Tibial artery (tissue), 4 donors: ENCODE data around the gene MYO7B.
A peak's percentile ranks its signal among the peaks of the same experiment; 100 is the strongest.

ENCODE experiments used
- DNase-seq, 2 donors: peaks; one replicate each; pipeline ENCODE4 v3.0.0-alpha.2; 2019
- H3K27ac ChIP-seq, 2 donors: fragments of 200-600 bp; sonication (generic) in 1 of 2; 1 replicate in 1 of 2; 2 replicates in 1 of 2; pipeline ENCODE4 v1.5.1; 2018 to 2019; ENCODE audit warnings: mild to moderate bottlenecking in 1 of 2
- H3K27me3 ChIP-seq, 2 donors: fragments of 200-600 bp; sonication (generic) in 1 of 2; one replicate each; pipeline versions ENCODE4 v1.5.1 to v1.6.0; 2016 to 2019
- H3K36me3 ChIP-seq, 3 donors: fragments of 200-600 bp; sonication (generic) in 2 of 3; one replicate each; pipeline ENCODE4 v1.5.1; 2016 to 2019; ENCODE audit warnings: mild to moderate bottlenecking in 2 of 3
- H3K4me1 ChIP-seq, 4 donors: fragments of 200-600 bp; sonication (generic) in 2 of 4; 1 replicate in 3 of 4; 2 replicates in 1 of 4; pipeline ENCODE4 v1.5.1; 2016 to 2019
- H3K4me3 ChIP-seq, 2 donors: fragments of 200-600 bp; sonication (generic) in 1 of 2; 1 replicate in 1 of 2; 2 replicates in 1 of 2; pipeline ENCODE4 v1.5.1; 2018 to 2019; ENCODE audit warnings: mild to moderate bottlenecking in 2 of 2
- H3K9me3 ChIP-seq, 3 donors: fragments of 200-600 bp; sonication (generic) in 1 of 3; one replicate each; pipeline ENCODE4 v1.5.1; 2016 to 2019
- intact Hi-C: fragments of 100-400 bp; cut with DNase I; formaldehyde crosslinking; loops from one replicate; pipeline ENCODE4 v1.15.0; 2023; ENCODE audit warnings: low total_unique reads
- TF ChIP-seq, protein P1 (sequence below), 2 experiments: fragments of 200-600 bp in 1 of 2; fragments of 450-650 bp in 1 of 2; IDR thresholded peaks; one replicate each; pipeline ENCODE4 v1.5.1; 2017 to 2019; ENCODE audit warnings: antibody characterized with exemption in 2 of 2, mild to moderate bottlenecking in 1 of 2, moderate library complexity in 1 of 2

Gene MYO7B

DNA sequence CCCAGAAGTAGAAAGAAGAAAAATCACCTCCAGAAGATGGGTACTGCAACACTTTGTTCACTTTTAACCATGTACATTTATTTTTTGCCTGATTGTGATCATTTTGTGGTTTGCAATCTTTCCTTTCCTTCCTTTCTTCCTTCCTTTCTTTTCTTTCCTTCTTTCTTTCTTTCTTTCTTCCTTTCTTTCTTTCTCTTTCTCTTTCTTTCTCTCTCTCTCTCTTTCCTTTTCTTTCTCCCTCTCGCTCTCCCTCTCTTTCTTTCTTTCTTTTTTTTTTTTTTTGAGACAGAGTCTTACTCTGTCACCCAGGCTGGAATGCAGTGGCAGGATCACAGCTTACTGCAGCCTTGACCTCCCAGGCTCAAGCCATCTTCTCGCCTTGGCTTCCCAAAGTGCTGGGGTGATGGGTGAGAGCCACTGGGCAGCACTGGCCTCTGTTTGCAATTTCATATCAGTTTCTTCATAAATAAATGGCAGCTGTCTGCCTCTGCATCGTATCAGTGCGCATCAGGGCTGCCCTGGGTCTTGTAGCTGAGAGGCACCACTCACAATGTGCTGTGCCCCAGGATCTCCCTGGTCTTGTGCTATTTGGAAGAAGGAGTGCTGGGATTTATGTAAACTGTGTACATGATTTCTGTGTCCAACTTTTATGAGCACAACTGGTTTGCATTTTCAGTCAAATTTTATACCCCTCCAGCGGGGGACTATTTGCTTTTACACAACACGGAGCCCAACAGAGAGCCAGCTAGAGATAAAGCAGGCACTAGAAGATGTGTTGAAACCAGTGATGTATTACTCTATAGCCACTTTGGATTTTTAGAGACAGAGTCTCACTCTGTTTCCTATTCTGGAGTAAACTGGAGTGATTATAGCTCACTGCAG is 146.7 kb downstream of the MYO7B start:
- Histone ChIP-seq H3K27me3 (no peaks in the 10 kb centered on the region), H3K36me3 (no peaks in the 10 kb centered on the region), H3K4me3 (no peak overlapping the region), H3K9me3 (no peaks in the 10 kb centered on the region), H3K27ac (peak overlapping the region in 1 of 2 donors; percentile 45), H3K4me1 (peaks cover 0 to 41% (median 12%) of the 10 kb centered on the region in 4 donors)
- intact Hi-C loops, result no loop called here
- DNase-seq, result no peak
- TF ChIP-seq, protein P1, sequence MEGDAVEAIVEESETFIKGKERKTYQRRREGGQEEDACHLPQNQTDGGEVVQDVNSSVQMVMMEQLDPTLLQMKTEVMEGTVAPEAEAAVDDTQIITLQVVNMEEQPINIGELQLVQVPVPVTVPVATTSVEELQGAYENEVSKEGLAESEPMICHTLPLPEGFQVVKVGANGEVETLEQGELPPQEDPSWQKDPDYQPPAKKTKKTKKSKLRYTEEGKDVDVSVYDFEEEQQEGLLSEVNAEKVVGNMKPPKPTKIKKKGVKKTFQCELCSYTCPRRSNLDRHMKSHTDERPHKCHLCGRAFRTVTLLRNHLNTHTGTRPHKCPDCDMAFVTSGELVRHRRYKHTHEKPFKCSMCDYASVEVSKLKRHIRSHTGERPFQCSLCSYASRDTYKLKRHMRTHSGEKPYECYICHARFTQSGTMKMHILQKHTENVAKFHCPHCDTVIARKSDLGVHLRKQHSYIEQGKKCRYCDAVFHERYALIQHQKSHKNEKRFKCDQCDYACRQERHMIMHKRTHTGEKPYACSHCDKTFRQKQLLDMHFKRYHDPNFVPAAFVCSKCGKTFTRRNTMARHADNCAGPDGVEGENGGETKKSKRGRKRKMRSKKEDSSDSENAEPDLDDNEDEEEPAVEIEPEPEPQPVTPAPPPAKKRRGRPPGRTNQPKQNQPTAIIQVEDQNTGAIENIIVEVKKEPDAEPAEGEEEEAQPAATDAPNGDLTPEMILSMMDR (IDR thresholded peaks at IDR 0.05), result no peak

DNA sequence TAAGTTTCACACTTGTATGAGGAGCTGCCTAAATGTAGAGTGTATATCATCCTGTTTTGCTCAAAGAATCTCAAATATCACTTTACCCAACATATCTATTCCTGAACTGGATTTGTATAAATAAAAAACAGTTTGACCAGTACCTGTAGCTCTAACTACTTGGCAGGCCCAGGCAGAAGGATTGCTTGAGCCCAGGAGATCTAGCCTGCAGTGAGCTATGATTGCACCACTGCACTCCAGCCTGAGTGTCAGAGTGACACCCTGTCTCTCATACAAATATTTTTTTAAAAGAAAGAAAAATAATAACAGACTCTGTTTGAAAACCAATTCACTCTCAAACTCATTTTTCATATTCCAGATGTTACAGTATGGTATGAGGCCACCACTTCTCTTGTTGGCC is 147.6 kb downstream of the MYO7B start:
- intact Hi-C loops, result no loop called here
- Histone ChIP-seq H3K27me3 (no peaks in the 10 kb centered on the region), H3K36me3 (no peaks in the 10 kb centered on the region), H3K4me3 (no peak overlapping the region), H3K27ac (no peak overlapping the region), H3K9me3 (no peaks in the 10 kb centered on the region), H3K4me1 (peaks cover 0 to 34% (median 9%) of the 10 kb centered on the region in 4 donors)
- TF ChIP-seq, protein P1 (IDR thresholded peaks at IDR 0.05), result no peak
- no peak for DNase-seq

DNA sequence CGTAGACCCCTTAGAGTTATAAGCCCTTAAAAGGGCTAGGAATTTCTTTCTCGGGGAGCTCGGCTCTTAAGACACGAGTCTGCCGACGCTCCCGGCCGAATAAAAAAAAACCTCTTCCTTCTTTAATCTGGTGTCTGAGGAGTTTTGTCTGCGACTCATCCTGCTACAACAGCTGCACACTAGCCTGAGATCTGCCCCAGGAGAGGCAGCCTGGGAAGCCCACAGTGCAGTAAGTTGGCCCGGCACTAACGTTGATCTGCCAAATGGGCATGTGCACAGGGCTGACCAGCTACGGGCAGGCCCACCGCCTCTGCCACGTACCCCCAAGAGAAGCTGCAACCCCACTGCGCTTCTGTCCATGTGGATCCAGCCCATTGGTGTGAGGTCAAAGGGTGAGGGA is 148.3 kb downstream of the MYO7B start:
- Histone ChIP-seq H3K27ac (no peak overlapping the region), H3K4me1 (peaks cover 0 to 34% (median 9%) of the 10 kb centered on the region in 4 donors), H3K4me3 (no peak overlapping the region), H3K27me3 (no peaks in the 10 kb centered on the region), H3K9me3 (no peaks in the 10 kb centered on the region), H3K36me3 (no peaks in the 10 kb centered on the region)
- intact Hi-C loops, result no loop called here
- DNase-seq, result peak in 1 of 2 donors; percentile 14
- TF ChIP-seq, protein P1 (IDR thresholded peaks at IDR 0.05), result no peak

DNA sequence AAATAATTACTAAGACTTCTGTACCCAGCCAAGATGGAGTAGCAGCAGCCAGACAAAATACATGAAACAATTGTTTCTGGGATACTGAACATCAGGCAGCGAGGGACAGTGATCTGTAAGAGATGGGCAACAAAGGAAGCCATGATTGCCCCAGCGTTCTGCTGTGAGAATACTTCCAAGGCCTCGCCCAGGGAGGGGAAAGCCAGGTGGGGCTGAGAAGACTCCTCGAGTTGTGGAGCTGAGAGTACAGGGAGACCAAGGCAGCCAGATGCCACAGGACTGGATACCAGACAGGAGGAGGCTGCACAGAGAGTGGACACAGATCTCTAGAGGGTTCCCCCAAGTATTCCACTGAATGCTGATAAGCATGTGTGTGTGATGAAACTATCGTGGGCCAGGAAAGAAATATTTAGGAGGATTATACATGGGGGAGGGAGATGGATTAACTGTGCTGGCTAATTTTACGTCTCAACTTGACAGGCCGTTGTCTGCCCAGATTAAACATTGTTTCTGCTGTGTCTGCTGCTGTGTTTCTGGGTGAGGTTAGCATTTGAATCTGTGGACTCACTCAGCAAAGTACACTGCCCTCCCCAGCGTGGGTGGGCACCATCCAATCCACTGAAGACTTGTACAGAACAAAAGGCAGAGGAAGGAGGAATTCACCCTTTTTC is 150.1 kb downstream of the MYO7B start:
- H3K27me3 ChIP-seq, result no peaks in the 10 kb centered on the region
- TF ChIP-seq, protein P1 (IDR thresholded peaks at IDR 0.05), result no peak
- H3K9me3 ChIP-seq, result no peaks in the 10 kb centered on the region
- intact Hi-C loops, result no loop called here
- H3K4me3 ChIP-seq, result no peak overlapping the region
- H3K36me3 ChIP-seq, result no peaks in the 10 kb centered on the region
- H3K27ac ChIP-seq, result no peak overlapping the region
- peaks cover 0 to 34% (median 9%) of the 10 kb centered on the region in 4 donors for H3K4me1 ChIP-seq
- DNase-seq, result no peak
